Parathyroid adenoma (tissue), 2 donors: ENCODE measurements around the gene SHC1.
A peak's percentile ranks its signal among the peaks of the same experiment; 100 is the strongest.

ENCODE experiments used
- H2AFZ ChIP-seq: fragments of 300-600 bp; sonication (generic); one replicate; pipeline ENCODE4 v1.7.0; 2017; ENCODE audit warnings: antibody characterized with exemption, mild to moderate bottlenecking
- H3K27ac ChIP-seq: fragments of 300-600 bp; sonication (generic); one replicate; pipeline ENCODE4 v1.7.0; 2017
- H3K27me3 ChIP-seq: fragments of 300-600 bp; sonication (generic); one replicate; pipeline ENCODE4 v1.7.0; 2017; ENCODE audit warnings: low read length; ENCODE audit not compliant: control insufficient read depth, insufficient read depth
- H3K36me3 ChIP-seq: fragments of 300-600 bp; sonication (generic); one replicate; pipeline ENCODE4 v1.7.0; 2017; ENCODE audit warnings: low read length; ENCODE audit not compliant: control insufficient read depth, insufficient read depth
- H3K4me1 ChIP-seq: fragments of 300-600 bp; sonication (generic); one replicate; pipeline ENCODE4 v1.7.0; 2017; ENCODE audit warnings: control low read depth
- H3K4me2 ChIP-seq: fragments of 300-600 bp; sonication (generic); one replicate; pipeline ENCODE4 v1.7.0; 2017; ENCODE audit warnings: low read length
- H3K4me3 ChIP-seq: fragments of 300-600 bp; sonication (generic); one replicate; pipeline ENCODE4 v1.7.0; 2017; ENCODE audit warnings: low read depth, low read length
- H3K79me2 ChIP-seq: fragments of 300-600 bp; sonication (generic); one replicate; pipeline ENCODE4 v1.7.0; 2017; ENCODE audit warnings: control low read depth
- H3K9ac ChIP-seq: fragments of 300-600 bp; sonication (generic); one replicate; pipeline ENCODE4 v1.7.0; 2017; ENCODE audit warnings: mild to moderate bottlenecking
- H3K9me3 ChIP-seq: fragments of 300-600 bp; sonication (generic); one replicate; pipeline ENCODE4 v1.7.0; 2017; ENCODE audit warnings: low read length; ENCODE audit not compliant: control insufficient read depth
- CTCF ChIP-seq: fragments of 300-600 bp; sonication (generic); IDR thresholded peaks from one replicate; pipeline ENCODE4 v1.7.0; 2017; ENCODE audit warnings: antibody characterized with exemption, mild to moderate bottlenecking
- donor health status: primary hyperparathyroidism.

The SHC1 gene

DNA sequence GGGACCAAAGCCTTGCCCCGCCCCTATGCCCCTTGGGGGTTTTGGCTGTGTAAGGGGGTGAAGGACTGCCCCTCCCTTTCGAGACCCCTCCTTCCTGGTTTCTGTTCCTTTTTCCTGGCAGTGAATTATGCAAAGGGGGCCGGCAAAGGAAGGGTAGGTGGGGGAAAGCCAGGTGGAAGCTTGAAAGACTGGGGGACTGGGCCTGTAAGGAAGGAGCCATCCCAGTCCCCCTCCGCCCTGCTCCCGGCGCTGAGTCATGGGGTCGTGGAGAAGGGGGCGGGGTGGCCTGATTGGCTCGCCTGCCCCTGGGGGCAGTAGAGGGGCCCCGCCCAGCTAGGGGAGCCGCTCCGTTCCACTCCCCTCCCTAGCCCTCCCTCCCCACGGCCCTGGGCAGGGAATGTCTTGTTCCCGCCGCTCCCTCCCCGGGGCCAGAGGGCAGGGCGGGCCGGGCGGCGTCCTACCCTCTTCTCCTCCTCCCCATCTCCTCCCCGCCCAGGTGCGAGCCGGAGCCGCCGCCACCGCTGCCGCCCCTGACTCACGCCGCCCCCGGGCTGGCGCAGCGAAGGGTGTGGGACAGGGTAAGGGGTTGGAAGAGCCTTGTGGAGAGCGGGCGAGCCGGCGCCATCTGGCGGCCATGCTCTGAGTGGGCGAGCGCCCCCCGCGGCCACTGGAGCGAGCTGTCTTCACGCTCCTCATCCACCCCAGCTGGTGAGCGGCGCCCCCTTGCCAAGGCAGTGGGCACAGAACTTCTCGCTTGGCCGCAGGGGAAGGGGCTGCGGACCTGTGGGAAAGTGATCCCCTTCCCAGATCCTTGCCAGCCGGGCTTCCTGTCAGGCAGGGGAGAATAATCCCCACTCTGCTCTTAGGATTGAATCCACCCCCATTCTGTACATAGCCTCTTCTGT lies 46.7 kb upstream of the SHC1 start:
- Histone ChIP-seq H3K4me3 (peak overlapping the region; percentile 38), H3K79me2 (no peaks in the 10 kb centered on the region)

DNA sequence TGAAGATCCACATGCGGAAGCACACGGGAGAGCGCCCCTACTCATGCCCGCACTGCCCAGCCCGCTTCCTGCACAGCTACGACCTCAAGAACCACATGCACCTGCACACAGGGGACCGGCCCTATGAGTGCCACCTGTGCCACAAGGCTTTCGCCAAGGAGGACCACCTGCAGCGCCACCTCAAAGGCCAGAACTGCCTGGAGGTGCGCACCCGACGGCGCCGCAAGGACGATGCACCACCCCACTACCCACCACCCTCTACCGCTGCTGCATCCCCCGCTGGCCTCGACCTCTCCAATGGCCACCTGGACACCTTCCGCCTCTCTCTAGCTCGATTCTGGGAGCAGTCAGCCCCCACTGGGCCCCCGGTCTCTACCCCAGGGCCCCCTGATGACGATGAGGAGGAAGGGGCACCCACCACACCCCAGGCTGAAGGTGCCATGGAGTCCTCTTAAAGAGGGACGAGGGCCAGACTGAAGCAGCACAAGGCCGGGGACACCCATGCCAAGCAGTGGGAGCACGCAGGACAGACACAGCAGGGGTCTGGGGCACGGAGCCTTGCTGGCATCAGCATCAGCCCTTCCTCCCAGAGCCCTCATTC lies 45.8 kb upstream of the SHC1 start:
- TF ChIP-seq CTCF = no peak
- Histone ChIP-seq H3K4me3 (no peak overlapping the region), H3K79me2 (no peaks in the 10 kb centered on the region), H3K9ac (no peak overlapping the region), H3K9me3 (no peaks in the 10 kb centered on the region), H3K36me3 (no peaks in the 10 kb centered on the region), H3K4me1 (peaks cover 23% of the 10 kb centered on the region), H3K4me2 (no peak overlapping the region), H3K27ac (no peak overlapping the region), H2AFZ (no peak overlapping the region), H3K27me3 (no peaks in the 10 kb centered on the region)

More for the DNA sequence above, 46.7 kb upstream of the SHC1 start:
- Histone ChIP-seq H3K4me1 (peaks cover 22% of the 10 kb centered on the region), H3K9me3 (no peaks in the 10 kb centered on the region), H2AFZ (peak overlapping the region; percentile 50), H3K4me2 (peak overlapping the region; percentile 80), H3K36me3 (no peaks in the 10 kb centered on the region), H3K9ac (no peak overlapping the region), H3K27ac (peak overlapping the region; percentile 54), H3K27me3 (no peaks in the 10 kb centered on the region)
- TF ChIP-seq CTCF = peak; percentile 93

GRCh38 chr1:155015527-155016230 lies 45.1 kb upstream of the SHC1 start:
- H3K27me3 ChIP-seq = no peaks in the 10 kb centered on the region

GRCh38 chr1:155014709-155015508 lies 44.4 kb upstream of the SHC1 start:
- no peaks in the 10 kb centered on the region for H3K36me3 ChIP-seq
- H3K4me1 ChIP-seq = peaks cover 23% of the 10 kb centered on the region
- H3K4me3 ChIP-seq = no peak overlapping the region
- TF ChIP-seq CTCF = no peak
- H3K79me2 ChIP-seq = no peaks in the 10 kb centered on the region
- H3K27me3 ChIP-seq = no peaks in the 10 kb centered on the region
- H3K9ac ChIP-seq = no peak overlapping the region
- H3K4me2 ChIP-seq = no peak overlapping the region
- H2AFZ ChIP-seq = no peak overlapping the region
- H3K9me3 ChIP-seq = no peaks in the 10 kb centered on the region
- H3K27ac ChIP-seq = no peak overlapping the region

More at GRCh38 chr1:155015527-155016230, 45.1 kb upstream of the SHC1 start:
- H2AFZ ChIP-seq = no peak overlapping the region
- no peaks in the 10 kb centered on the region for H3K36me3 ChIP-seq
- no peak overlapping the region for H3K9ac ChIP-seq
- H3K79me2 ChIP-seq = no peaks in the 10 kb centered on the region
- H3K4me3 ChIP-seq = no peak overlapping the region
- no peaks in the 10 kb centered on the region for H3K9me3 ChIP-seq
- TF ChIP-seq CTCF = no peak
- no peak overlapping the region for H3K4me2 ChIP-seq
- H3K4me1 ChIP-seq = peaks cover 23% of the 10 kb centered on the region
- H3K27ac ChIP-seq = no peak overlapping the region
